Stimulated activated CD4-positive, alpha-beta T cell treated with anti-CD3 and anti-CD28 coated beads, Interleukin-1b, Interleukin-23, amount 100 ng/mL, for 48 hours (primary cell): ENCODE data around the gene FAM98B.

Experiments used
- DNase-seq: peaks from one replicate; pipeline ENCODE4 v3.0.0-alpha.2; 2020

Gene FAM98B

GRCh38 chr15:38461066-38461833, 7.3 kb downstream of the FAM98B start:
- DNase-seq: no peak

- no peak for DNase-seq
Observed at GRCh38 chr15:38463893-38464292, 10.0 kb downstream of the FAM98B start.

DNA sequence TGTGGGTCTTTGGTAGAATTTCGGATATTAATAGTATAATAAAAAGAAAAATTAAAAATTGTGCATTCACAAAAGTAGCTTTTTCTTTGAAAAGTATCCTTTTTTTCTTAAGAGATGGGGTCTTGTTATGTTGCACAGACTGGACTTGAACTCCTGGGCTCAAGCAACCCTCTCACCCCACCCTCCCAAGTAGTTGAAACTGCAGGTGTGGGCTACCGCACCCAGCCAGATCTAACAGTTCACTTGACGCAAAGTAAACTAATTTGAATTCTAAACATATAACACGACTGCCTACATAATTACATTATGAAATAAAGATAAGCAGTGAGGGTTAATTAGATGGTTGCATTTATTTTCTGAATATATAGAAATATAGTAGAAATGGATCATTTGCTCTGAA, 10.7 kb downstream of the FAM98B start:
- no peak for DNase-seq

GRCh38 chr15:38470816-38471215, 16.9 kb downstream of the FAM98B start:
- no peak for DNase-seq

- no peak for DNase-seq
Observed at GRCh38 chr15:38471974-38472373, 18.0 kb downstream of the FAM98B start.

DNA sequence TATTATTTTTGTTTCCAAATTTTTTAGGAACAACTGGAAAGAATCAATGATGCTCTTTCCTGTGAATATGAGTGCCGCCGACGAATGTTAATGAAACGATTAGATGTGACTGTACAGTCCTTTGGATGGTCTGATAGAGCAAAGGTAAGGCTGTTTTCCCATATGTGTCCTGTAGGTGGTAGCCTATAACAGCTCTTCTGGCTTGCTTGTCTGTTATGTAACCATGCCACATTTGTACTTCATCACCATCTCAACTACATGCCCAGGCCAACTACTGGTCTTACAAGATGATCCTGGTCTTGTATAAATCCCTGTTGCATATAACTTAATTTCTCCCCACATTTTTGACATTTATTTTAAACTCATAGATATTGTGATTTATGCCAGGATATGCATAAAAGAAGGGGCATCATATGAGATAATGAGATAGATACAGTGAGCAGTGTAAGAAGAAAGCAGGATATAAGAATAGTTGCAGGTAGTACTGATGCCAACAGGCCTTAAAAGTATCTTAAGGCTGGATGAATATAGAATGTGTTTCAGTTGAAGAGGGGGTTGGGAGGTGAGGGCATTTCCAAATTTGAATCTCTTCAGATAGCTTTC, 20.3 kb downstream of the FAM98B start:
- no peak for DNase-seq

DNA sequence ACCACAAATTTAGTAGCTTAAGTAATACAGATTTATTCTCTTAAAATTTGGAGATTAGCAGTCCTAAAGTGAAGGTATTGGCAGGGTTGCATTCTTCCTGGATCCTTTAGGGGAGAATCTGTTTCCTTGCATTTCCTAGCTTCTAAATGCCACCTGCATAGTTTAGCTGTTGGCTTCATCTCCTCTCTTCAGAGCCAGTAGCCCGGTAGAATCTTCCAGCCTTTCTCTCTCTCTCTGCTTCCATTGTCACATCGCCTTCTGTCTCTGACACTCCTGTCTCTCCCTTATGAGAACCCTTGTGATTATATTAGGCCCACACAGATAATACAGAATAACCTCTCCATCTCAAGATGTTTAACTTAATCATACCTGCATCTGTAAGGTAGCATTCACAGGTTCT, 21.4 kb downstream of the FAM98B start:
- no peak for DNase-seq

- DNase-seq: no peak
Observed at GRCh38 chr15:38476120-38476519, 22.2 kb downstream of the FAM98B start.

- DNase-seq: no peak
Observed at GRCh38 chr15:38477637-38478036, 23.7 kb downstream of the FAM98B start.

DNA sequence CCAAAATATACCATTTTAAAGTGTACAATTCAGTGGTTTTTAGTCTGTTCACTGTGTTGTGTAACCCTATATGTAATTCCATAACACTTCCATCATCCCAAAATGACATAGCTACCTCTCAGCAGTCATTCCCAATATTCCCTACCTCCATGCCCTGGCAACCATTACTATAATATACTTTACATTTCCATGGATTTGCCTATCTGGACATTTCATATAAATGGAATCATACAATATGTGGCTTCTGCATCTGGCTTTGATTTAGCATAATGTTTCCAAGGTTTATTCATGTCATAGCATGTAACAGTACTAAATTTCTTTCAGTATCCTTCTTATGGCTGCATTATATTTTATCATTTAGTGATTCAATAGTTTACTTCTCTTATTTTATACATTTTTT, 25.3 kb downstream of the FAM98B start:
- DNase-seq: no peak

GRCh38 chr15:38479756-38480155, 25.8 kb downstream of the FAM98B start:
- DNase-seq: no peak

DNA sequence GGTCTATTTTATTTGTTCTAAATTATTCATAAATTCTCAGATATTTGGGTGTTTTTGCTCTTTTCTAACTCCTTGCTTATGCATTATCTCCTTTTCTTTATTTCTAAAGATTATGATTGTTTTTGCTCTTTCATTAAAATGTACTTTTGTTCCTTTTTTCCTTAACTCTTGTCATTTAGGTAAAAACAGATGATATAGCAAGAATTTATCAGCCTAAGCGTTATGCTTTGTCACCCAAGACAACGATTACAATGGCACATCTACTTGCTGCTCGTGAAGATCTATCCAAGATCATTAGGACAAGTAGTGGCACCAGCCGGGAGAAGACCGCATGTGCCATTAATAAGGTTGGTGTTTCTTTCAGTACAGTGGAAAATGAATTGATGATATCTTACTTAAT, 27.2 kb downstream of the FAM98B start:
- DNase-seq: no peak

DNA sequence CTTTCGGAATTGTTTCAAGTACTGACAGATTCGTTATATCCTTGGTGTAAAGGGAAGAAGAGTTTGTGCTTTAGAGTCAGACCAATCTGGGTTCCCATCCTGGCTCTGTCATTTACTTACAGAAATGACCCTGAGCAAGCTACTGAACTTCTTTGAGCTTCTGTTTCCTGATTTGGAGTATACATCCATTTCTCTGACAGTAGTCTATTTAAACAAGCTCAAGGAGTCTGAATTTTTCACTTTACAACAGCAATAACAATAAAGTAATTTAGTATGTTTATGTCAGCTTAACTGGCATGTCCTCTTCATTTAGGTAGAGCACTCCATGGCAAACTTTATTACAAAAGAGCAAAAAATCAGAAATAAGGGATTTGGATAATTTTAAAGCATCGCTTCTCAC, 27.8 kb downstream of the FAM98B start:
- DNase-seq: no peak

DNA sequence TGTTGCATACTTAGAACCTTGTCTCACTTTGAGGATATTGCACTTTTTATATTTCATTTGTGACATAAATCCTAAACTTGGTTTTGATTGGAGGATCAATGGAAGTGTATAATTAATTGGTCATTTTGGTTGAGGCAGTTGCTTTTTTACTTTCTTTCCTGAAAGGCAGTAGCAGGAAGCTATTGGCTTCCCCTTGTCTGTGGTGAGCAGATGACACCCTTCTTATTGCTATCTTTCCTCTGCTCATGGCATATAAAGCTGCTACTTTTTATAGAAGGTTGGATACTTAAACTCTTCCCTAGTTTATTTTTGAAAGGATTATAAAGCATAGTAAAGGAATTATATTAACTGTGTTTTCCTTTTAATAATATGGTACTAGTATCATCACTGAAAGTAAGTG, 28.6 kb downstream of the FAM98B start:
- no peak for DNase-seq

- DNase-seq: no peak
Observed at GRCh38 chr15:38486936-38487335, 33.0 kb downstream of the FAM98B start.

DNA sequence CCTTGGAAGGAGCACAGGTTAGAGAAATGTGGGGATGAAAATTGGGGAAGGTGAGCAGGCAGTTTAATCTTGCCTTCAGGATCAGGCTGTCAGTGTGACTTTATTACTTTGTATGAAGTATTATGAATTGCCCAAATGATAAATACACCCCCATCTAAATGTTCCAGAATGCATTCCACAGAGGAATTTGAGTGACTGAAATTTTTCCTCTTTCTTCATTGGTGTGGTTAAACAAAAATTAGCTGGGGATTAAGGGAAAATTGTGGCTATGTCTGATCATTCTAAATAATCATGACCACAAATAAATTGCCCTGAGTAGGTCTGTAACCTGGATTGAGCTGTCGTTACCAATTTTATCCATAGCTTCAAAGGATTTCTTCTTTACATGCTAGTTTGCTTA, 33.5 kb downstream of the FAM98B start:
- no peak for DNase-seq

DNA sequence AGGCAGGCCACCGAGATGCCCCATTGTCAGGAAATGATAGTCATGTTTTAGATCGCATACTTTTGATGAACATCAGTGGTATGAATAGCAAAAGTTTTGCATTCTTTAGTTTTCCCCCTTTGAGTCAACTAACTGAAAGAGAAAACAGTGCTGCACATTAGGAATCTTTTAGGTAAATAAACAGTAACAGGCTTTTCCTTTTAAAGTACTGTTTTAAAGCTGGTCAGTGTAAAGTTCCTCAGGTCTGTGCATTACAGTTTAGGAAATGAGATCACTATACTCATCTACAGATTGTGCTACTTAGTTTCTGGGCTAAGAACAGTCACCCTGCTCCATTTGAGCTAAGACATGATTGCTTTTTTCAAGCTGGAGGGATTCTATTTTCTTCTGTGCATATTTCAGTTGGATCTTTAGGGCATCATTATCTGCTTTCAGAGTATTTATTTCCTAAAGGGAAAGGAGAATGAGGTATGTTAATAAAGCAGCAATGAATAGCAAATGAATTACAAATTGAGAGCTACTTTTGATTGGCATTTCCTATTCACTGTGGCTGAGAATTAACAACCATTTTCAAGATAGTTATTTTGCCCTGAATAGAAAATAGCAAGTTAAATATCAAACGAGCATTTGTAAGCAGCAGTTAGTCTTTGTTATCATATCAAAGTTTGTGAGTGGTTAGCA, 36.5 kb downstream of the FAM98B start:
- no peak for DNase-seq

DNA sequence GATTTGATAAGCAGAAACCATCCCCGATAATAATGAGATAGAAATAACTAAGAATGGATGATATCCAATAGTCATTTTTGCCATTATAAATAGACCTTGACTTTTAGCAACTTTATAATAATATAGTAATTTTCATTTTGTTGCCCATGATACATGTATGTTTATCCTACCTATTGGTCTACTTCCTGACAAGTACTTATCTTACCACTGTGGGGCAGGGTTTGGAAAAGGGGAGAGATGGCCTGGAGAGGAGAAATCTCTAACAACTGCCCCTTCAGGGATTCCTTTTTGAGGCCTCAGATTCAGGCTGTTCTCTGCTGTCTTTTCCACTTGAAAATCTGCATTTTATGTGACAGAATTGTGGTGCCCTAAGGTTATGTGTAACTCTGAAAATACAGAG, 42.2 kb downstream of the FAM98B start:
- no peak for DNase-seq

DNA sequence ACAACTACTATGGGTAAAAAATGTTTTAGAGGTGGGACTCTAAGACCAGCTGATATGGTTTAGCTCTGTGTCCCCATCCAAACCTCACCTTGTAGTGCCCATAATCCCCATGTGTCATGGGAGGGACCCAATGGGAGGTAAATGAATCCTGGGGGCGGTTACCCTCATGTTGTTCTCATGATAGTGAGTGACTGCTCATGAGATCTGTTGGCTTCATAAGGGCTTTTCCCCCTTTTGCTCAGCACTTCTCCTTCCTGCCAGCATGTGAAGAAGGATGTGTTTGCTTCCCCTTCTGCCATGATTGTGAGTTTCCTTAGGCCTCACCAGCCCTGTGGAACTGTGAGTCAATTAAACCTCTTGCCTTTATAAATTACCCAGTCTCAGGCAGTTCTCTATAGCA, 45.7 kb downstream of the FAM98B start:
- no peak for DNase-seq

GRCh38 chr15:38503496-38503895, 49.6 kb downstream of the FAM98B start:
- DNase-seq: no peak

GRCh38 chr15:38504680-38505467, 50.9 kb downstream of the FAM98B start:
- no peak for DNase-seq

DNA sequence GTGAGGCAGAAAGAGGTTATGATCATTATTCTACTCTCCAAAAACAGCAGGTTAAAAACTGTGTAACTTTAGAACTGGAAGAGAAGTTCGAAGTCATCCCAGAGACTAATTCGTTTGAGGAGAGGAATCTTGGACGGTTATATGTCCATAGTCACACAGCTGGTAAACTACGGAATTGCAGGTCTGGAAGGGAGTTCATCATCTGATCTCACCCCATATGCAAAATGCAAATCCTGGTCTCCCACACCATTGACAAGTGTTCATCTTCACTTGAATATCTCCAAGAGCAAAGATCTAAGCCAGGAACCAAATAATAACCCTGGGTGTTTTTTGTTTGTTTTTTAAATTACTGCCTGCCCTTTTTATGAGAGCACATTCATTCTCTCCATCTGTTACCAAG, 53.1 kb downstream of the FAM98B start:
- DNase-seq: no peak

- no peak for DNase-seq
Observed at GRCh38 chr15:38507570-38507969, 53.6 kb downstream of the FAM98B start.

DNA sequence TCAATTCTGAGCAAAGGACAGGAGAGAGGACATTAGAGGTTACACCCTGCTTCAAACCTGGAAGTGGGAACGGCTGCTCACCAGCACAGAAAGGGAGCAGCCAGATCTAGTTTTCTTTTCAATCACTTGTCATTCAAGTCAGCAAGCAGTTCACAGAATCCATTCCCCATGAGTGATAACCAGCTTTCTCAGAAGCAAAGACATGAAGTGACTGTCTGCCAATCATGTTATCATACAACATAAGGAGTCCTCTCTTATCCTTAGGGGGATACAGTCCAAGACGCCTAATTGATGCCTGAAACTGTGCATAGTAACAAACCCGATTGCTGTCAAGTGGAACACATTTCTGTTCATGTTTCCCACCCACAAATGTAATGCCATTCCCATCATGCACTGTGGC, 54.7 kb downstream of the FAM98B start:
- DNase-seq: no peak
